H9 (cell line): Measurements from ENCODE around the gene GARIN5A. TPM values are rescaled to one million over a fixed set of nuclear protein-coding genes. Genes with fewer than 3 reads are reported as not detected.

Experiments used
- DNase-seq: peaks from one replicate; pipeline ENCODE4 v3.0.0-alpha.2; 2017
- H2AFZ ChIP-seq: one replicate; pipeline ENCODE4 v1.6.1; 2013; ENCODE audit warnings: mild to moderate bottlenecking, low read length, control low read depth, moderate library complexity
- H2AK5ac ChIP-seq: 2 replicates; pipeline ENCODE4 v1.6.1; 2013; ENCODE audit warnings: low read length, control low read depth, mixed read lengths; ENCODE audit not compliant: insufficient read length
- H2BK120ac ChIP-seq: one replicate; pipeline ENCODE4 v1.6.1; 2013; ENCODE audit warnings: low read depth, mild to moderate bottlenecking, low read length, control low read depth, inconsistent platforms; ENCODE audit not compliant: poor library complexity, severe bottlenecking
- H2BK12ac ChIP-seq: 2 replicates; pipeline ENCODE4 v1.6.1; 2013; ENCODE audit warnings: low read length, control low read depth, mixed read lengths, low read depth; ENCODE audit not compliant: insufficient read length
- H2BK15ac ChIP-seq: 2 replicates; pipeline ENCODE4 v1.6.1; 2013; ENCODE audit warnings: low read depth, low read length, control low read depth
- H2BK20ac ChIP-seq: one replicate; pipeline ENCODE4 v1.6.1; 2013; ENCODE audit warnings: low read depth, mild to moderate bottlenecking, low read length, control low read depth, inconsistent platforms; ENCODE audit not compliant: poor library complexity, severe bottlenecking
- H2BK5ac ChIP-seq: 2 replicates; pipeline ENCODE4 v1.6.1; 2013; ENCODE audit warnings: low read length, control low read depth, mixed read lengths; ENCODE audit not compliant: insufficient read length
- H3K14ac ChIP-seq: 2 replicates; pipeline ENCODE4 v1.6.1; 2013; ENCODE audit warnings: low read length, control low read depth; ENCODE audit not compliant: insufficient read depth
- H3K18ac ChIP-seq: 2 replicates; pipeline ENCODE4 v1.6.1; 2013; ENCODE audit warnings: low read depth, mild to moderate bottlenecking, mixed read lengths, low read length, control low read depth; ENCODE audit not compliant: insufficient read length
- H3K23ac ChIP-seq: 2 replicates; pipeline ENCODE4 v1.6.1; 2013; ENCODE audit warnings: low read length, control low read depth, mixed read lengths, low read depth; ENCODE audit not compliant: insufficient read length
- H3K23me2 ChIP-seq: 2 replicates; pipeline ENCODE4 v1.6.1; 2013; ENCODE audit warnings: low read depth, mild to moderate bottlenecking, mixed read lengths, low read length, control low read depth; ENCODE audit not compliant: insufficient read length, poor library complexity, severe bottlenecking
- H3K27ac ChIP-seq: 2 replicates; pipeline ENCODE4 v1.5.1; 2013; ENCODE audit warnings: low read length, control low read depth, mixed read lengths, low read depth; ENCODE audit not compliant: insufficient read length
- H3K27me3 ChIP-seq: 2 replicates; pipeline ENCODE4 v1.6.1; 2013; ENCODE audit warnings: low read length, control low read depth, inconsistent platforms; ENCODE audit not compliant: insufficient read depth
- H3K4ac ChIP-seq: 2 replicates; pipeline ENCODE4 v1.6.1; 2013; ENCODE audit warnings: low read depth, mild to moderate bottlenecking, control low read depth, inconsistent platforms, low read length, moderate library complexity
- H3K4me1 ChIP-seq: 2 replicates; pipeline ENCODE4 v1.6.1; 2013; ENCODE audit warnings: low read length, control low read depth, inconsistent platforms; ENCODE audit not compliant: insufficient read depth
- H3K4me2 ChIP-seq: 2 replicates; pipeline ENCODE4 v1.6.1; 2013; ENCODE audit warnings: low read length, control low read depth, mixed read lengths; ENCODE audit not compliant: insufficient read length, insufficient read depth
- H3K56ac ChIP-seq: 2 replicates; pipeline ENCODE4 v1.6.1; 2013; ENCODE audit warnings: low read depth, mild to moderate bottlenecking, mixed read lengths, low read length, control low read depth; ENCODE audit not compliant: insufficient read length
- H3K79me1 ChIP-seq: 2 replicates; pipeline ENCODE4 v1.6.1; 2013; ENCODE audit warnings: low read depth, mild to moderate bottlenecking, moderate library complexity, low read length, control low read depth, inconsistent platforms; ENCODE audit not compliant: insufficient read depth, poor library complexity, severe bottlenecking
- H3K79me2 ChIP-seq: 2 replicates; pipeline ENCODE4 v1.6.1; 2013; ENCODE audit warnings: low read length, control low read depth, inconsistent platforms; ENCODE audit not compliant: insufficient read depth
- H3K9ac ChIP-seq: 2 replicates; pipeline ENCODE4 v1.6.1; 2013; ENCODE audit warnings: low read length, control low read depth, mixed read lengths; ENCODE audit not compliant: insufficient read length; ENCODE audit errors: extremely low read depth
- H3K9me3 ChIP-seq: one replicate; pipeline ENCODE4 v1.6.1; 2013; ENCODE audit warnings: low read depth, low read length, inconsistent platforms; ENCODE audit not compliant: control insufficient read depth
- H3T11ph ChIP-seq: one replicate; pipeline ENCODE4 v1.6.1; 2013; ENCODE audit warnings: mild to moderate bottlenecking, low read length, control low read depth, inconsistent platforms
- H4K20me1 ChIP-seq: one replicate; pipeline ENCODE4 v1.6.1; 2013; ENCODE audit not compliant: control insufficient read depth, insufficient read length, insufficient read depth
- H4K5ac ChIP-seq: 2 replicates; pipeline ENCODE4 v1.6.1; 2013; ENCODE audit warnings: low read depth, mild to moderate bottlenecking, mixed read lengths, low read length, control low read depth; ENCODE audit not compliant: insufficient read length
- H4K8ac ChIP-seq: replicated peaks from 2 replicates; pipeline ENCODE4 v1.6.1; 2013; ENCODE audit warnings: low read length, control low read depth, mixed read lengths, low read depth; ENCODE audit not compliant: insufficient read length
- H4K91ac ChIP-seq: 2 replicates; pipeline ENCODE4 v1.6.1; 2013; ENCODE audit warnings: low read depth, mild to moderate bottlenecking, moderate library complexity, mixed read lengths, low read length, control low read depth; ENCODE audit not compliant: insufficient read length
- H3K27ac Mint-ChIP-seq, 3 experiments: 2 replicates in 2 of 3; 3 replicates in 1 of 3; pipeline ENCODE4 v1.8.0; 2020 to 2021; ENCODE audit warnings: mixed read lengths in 3 of 3, mild to moderate bottlenecking in 1 of 3, moderate library complexity in 1 of 3
- H3K27me3 Mint-ChIP-seq: 2 replicates; pipeline ENCODE4 v1.8.0; 2021; ENCODE audit warnings: low read depth, mild to moderate bottlenecking, moderate library complexity, mixed read lengths
- H3K36me3 Mint-ChIP-seq, 3 experiments: 2 replicates in 2 of 3; 3 replicates in 1 of 3; pipeline ENCODE4 v1.8.0; 2020 to 2021; ENCODE audit warnings: low read depth in 3 of 3, mixed read lengths in 3 of 3; ENCODE audit not compliant: insufficient read depth in 1 of 3
- H3K4me1 Mint-ChIP-seq, 2 experiments: 2 replicates each; pipeline ENCODE4 v1.8.0; 2020; ENCODE audit warnings: mixed read lengths in 2 of 2
- H3K4me3 Mint-ChIP-seq, 2 experiments: 2 replicates in 1 of 2; 3 replicates in 1 of 2; pipeline ENCODE4 v1.8.0; 2020 to 2021; ENCODE audit warnings: mild to moderate bottlenecking in 2 of 2, mixed read lengths in 2 of 2, moderate library complexity in 1 of 2
- H3K9me3 Mint-ChIP-seq, 2 experiments: 2 replicates in 1 of 2; 3 replicates in 1 of 2; pipeline ENCODE4 v1.8.0; 2020; ENCODE audit warnings: mild to moderate bottlenecking in 2 of 2, mixed read lengths in 2 of 2, moderate library complexity in 1 of 2
- WGBS: extraction: QIAGEN DNeasy Blood & Tissue Kit; methylation state at CpG from one replicate; pipeline ENCODE4 v1.1.7; 2013; ENCODE audit warnings: missing lambda C conversion rate, low lambda C conversion rate, mixed read lengths; ENCODE audit not compliant: insufficient read length; ENCODE audit errors: extremely low coverage; 5-methylcytosine and 5-hydroxymethylcytosine counted together
- total RNA-seq: library from RNA; stranded (reverse); gene quantifications from 2 replicates; pipeline ENCODE4 v1.2.1, GENCODE V29; 2021
- TF ChIP-seq, protein P1 (sequence below): fragments of 200-600 bp; sonication (generic); conservative IDR thresholded peaks from 3 replicates; pipeline ENCODE4 v1.8.0; 2021; ENCODE audit warnings: antibody characterized with exemption, mild to moderate bottlenecking

The GARIN5A gene
- total RNA-seq, 1 experiment from 2014 or later = 9.5 TPM

DNA sequence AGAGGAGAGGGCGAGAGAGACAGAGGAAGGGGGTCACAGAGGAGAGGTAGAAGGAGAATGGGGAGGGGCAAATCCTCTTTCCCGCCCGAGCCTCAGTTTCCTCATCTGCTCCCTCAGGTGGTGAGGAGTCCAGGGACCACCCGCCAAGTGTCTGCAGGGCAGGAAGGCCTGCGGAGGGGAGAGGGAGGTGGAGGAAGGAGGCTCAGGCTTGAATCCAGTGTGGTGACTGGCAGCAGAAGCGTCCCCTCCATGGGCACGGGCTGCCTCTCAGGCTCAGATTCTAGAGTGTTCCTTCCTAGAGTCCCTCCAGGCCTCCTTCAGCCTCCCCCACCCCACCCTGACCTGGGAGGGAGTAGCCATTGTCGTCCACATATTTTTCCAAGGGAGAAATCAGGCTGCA is 16.5 kb upstream of the GARIN5A start:
- Histone ChIP-seq H2BK5ac (no peak overlapping the region), H2BK15ac (no peak overlapping the region), H3K23ac (no peak overlapping the region), H2BK120ac (no peak overlapping the region), H3K18ac (no peak overlapping the region), H2AFZ (no peak overlapping the region), H4K91ac (no peak overlapping the region), H3K4ac (no peak overlapping the region), H2AK5ac (no peak overlapping the region), H3K4me2 (no peak overlapping the region), H3K9ac (no peak overlapping the region), H3K27me3 (peaks cover 19% of the 10 kb centered on the region; the same call in 1 of the 2 replicates), H3K23me2 (peaks cover 5% of the 10 kb centered on the region), H4K8ac (no peak overlapping the region), H3K4me1 (peaks cover 4% of the 10 kb centered on the region; the same call in 1 of the 2 replicates), H3K79me1 (no peaks in the 10 kb centered on the region), H3K79me2 (no peaks in the 10 kb centered on the region), H3K56ac (no peak overlapping the region), H3T11ph (no peak overlapping the region), H3K9me3 (no peaks in the 10 kb centered on the region), H4K5ac (no peak overlapping the region), H2BK20ac (no peak overlapping the region), H2BK12ac (no peak overlapping the region), H4K20me1 (no peaks in the 10 kb centered on the region), H3K27ac (no peak overlapping the region), H3K14ac (no peak overlapping the region; the same call in 1 of the 2 replicates)
- DNase-seq = no peak
- TF ChIP-seq, protein P1, sequence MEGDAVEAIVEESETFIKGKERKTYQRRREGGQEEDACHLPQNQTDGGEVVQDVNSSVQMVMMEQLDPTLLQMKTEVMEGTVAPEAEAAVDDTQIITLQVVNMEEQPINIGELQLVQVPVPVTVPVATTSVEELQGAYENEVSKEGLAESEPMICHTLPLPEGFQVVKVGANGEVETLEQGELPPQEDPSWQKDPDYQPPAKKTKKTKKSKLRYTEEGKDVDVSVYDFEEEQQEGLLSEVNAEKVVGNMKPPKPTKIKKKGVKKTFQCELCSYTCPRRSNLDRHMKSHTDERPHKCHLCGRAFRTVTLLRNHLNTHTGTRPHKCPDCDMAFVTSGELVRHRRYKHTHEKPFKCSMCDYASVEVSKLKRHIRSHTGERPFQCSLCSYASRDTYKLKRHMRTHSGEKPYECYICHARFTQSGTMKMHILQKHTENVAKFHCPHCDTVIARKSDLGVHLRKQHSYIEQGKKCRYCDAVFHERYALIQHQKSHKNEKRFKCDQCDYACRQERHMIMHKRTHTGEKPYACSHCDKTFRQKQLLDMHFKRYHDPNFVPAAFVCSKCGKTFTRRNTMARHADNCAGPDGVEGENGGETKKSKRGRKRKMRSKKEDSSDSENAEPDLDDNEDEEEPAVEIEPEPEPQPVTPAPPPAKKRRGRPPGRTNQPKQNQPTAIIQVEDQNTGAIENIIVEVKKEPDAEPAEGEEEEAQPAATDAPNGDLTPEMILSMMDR = no peak
- Mint-ChIP-seq H3K27me3 (peaks cover 81% of the 10 kb centered on the region), H3K4me1 (peaks cover 29 to 41% of the 10 kb centered on the region in 2 experiments), H3K4me3 (no peak overlapping the region), H3K36me3 (peaks cover 0 to 6% (median 3%) of the 10 kb centered on the region in 3 experiments; a peak in 4 of 7 replicates), H3K9me3 (peaks cover 6 to 13% of the 10 kb centered on the region in 2 experiments; a peak in 4 of 5 replicates), H3K27ac (no peak overlapping the region)
- no CpG with 5 or more reads among the region's 8 CpGs for WGBS
